ENCODE results near the gene SFI1.
"Not testable (repeated sequence)": the region's sequence is repeated elsewhere in the genome, so short reads cannot be mapped to it uniquely, and the experiment has no call there.

The SFI1 gene

DNA sequence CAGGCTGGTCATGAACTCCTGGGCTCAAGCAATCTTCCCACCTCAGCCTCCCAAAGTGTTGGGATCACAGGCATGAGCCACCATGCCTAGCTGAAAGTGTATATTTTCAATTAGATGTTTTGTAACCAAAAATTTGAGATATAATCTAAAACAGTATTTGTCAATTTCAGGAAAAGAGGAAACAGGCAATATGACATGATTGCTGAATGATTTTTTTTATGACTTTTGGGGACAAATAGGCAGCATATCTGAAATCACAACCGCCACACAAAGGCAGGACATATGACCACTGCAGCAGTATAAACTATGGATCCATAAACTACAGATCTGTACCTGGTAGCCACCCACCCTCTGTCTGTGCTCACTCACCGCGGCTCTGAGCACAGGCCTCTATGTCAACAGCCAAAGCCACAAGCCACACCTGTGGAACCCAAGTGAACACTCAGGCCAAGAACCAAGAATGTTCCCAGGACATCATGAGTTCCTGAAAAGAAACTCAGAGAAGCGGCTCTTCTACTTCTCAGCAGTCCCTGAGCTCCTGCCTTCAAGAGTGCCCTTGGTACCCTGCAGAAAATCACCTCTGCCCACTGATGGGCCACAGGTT is 143.2 kb downstream of the SFI1 start:
- no peak for DNase-seq

DNA sequence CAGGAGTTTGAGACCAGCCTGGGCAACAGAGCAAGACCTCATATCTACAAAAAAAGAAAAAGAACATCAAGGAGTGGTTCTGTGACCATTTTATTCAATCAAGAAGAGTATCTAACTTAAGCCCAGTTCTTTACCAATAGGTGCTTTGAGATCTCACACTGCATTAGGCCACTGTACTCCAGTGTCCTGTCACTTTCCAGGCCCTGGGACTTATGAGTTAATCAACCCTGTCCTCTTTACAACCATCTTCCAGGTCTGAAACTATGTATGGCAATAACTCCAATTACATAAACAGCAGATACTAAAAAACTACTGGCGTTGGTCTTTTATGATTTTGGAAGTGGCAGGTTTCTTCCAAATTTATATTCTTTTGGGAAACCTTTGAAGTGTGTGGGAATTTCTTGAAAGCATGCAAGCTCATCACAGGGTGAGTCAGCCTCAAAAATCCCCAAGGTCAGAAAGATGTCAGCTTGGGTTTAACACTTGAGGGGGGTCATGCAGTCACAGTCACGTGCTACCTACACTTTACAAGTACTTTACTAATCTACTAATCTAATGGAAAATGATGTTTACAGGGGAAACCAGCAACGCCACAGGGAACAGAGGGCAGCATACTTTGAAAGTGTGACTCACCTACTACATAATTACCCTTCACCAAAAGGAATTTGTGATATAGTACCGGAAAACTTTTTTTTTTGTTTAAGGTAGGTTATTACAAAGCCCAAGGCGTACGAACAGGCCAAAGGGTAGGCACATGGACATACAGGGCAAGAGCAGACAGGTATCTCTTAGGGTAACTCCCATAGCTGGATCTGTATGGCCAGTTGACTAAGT is 150.1 kb downstream of the SFI1 start:
- DNase-seq = no peak

DNA sequence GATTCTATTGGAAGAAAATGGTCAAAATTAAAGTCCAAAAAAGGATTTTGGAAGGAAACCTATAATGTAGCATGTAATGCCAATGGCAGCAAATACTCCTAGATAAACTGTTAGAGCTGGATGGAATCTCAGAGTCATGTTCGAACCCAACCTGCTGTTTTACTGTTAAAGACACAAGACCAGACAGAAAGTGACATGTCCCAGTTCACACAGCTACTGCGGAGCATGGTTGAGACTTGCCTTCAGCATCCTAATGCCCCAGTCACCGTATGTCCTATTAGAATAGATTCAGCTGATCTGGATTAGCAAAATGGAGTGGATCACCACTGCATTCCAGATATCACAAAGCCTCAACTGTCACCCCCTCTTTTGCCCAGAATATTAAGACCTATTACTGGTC is 150.7 kb downstream of the SFI1 start:
- no peak for DNase-seq

DNA sequence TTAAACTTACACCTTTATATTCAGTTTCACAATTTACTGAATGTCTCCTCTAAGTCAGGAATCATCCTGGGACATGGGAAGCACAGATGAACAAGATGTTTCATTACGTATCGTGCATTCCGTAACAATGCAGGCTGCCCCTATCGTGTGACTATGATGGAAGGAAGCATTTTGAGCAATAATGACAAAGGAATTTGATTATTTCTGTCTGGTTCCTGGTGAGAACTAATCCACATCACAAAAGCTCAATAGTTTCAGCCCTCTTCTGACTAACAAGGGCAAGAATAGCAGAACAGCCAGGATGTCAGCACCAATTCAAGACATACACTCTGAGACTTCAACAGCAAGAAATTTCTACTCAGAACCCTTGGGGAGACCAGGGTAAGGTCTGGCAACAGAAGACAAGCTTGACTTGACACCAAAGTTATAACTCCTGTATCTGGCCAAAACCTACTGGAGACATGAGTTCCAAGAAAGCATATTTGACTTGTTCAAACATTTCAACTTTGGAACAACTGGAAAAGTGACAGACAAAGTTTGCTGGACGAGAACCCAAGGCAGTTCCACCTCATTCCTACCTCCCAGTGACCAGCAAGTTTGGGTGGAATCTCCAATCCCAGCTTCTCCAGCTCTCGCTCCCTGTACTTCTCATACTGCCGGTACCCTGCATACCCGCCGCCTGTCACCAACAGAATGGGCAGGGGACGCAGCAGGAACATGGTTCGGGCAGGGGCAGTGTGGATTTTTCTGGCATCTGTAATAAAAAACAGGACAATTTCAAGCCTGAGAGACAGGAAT is 151.4 kb downstream of the SFI1 start:
- no peak for DNase-seq

DNA sequence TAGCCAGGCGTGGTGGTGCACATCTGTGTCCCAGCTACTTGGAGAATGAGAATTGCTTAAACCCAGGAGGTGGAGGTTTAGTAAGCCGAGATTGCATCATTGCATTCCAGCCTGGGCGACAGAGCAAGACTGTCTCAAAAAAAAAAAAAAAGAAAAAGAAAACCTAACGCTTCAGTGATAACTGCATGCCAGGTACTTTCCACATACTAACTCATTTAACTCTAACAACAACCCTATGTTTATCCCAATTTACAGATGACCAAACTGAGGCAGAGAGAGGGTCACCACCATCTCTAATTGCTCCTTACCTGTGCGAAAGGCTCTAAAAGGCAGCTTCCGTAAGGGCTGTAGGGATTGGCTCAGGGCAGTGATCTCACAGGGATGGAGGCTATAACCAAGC is 154.1 kb downstream of the SFI1 start:
- no peak for DNase-seq

DNA sequence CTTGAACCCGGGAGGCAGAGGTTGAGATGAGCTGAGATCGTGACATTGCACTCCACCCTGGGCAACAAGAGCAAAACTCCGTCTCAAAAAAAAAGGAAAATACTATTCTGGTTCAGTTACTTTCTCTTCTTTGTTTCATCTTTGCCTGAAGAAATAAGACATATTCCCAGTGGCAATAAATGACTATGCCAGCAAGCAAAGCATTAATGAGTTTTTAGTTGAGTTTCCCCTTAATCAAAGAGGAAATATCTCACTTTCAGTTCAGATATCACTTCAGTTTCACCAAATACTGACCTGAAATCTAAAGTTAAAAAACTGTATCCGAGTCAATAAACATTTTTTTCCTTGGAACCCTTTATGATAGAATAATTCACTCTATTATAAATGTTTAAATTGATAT is 155.3 kb downstream of the SFI1 start:
- no peak for DNase-seq

DNA sequence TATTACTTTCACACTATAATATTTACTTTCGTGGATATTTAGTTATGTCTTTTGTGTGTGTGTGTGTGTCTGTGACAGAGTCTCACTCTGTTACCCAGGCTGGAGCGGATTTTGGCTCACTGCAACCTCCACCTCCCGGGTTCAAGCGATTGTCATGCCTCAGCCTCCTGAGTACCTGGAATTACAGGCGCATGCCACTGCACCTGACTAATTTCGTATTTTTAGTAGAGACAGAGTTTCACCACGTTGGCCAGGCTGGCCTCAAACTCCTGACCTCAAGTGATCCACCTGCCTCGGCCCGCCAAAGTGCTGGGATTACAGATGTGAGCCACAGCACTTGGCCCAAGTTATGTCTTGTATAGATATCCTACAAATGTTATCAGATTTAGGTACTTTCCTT is 155.8 kb downstream of the SFI1 start:
- DNase-seq = no peak

DNA sequence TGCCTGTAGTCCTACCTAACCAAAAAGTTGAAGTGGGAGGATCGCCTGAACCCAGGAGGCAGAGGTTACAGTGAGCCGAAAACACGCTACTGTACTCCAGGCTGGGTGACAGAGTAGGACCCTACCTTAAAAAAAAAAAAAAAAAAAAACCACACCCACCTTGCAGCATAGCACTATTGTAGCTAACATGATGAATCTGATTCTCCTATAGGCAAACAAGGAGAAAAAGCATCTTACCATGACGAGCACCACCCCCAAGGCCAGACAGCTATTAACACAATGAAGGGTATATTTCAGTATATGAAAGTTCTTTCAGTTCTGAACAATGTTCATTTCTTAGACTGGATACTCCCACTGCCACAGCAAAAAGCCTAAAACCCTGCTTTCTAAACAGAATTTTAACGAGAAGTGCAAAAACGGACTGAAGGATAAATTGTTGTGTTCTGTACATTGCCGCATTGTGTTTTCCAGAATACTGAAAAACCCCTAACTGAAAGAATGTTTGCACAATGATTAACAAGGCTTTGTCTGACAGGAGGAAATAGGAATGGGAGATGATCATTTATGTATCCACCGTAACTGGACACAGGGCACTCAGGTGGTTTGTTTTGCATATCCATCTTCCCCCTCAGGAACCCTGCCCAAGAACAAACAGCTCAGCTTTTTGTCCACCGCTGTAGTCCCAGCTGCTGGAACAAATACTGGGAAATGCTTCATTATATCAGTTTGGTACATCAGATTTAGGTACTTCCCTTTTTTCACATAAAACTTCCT is 156.8 kb downstream of the SFI1 start:
- DNase-seq = no peak

DNA sequence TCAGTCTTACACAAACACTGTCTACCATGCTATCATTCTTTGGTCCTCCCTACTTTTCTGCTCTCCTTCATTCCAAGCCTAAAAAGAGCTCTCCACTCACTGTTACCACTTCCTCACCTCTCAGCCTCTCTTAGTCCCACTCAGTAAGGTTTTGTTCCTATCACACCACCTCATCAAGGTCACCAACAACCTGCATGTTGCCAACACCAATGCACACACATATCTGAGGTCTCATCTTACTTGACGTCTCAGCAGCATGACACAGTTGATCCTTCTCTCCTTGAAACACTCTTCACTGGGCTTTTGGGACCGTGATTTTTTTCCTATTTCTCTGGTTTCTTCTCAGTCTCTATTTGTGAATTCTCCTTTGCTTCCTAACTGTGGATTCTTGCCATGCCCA is 157.6 kb downstream of the SFI1 start:
- no peak for DNase-seq

DNA sequence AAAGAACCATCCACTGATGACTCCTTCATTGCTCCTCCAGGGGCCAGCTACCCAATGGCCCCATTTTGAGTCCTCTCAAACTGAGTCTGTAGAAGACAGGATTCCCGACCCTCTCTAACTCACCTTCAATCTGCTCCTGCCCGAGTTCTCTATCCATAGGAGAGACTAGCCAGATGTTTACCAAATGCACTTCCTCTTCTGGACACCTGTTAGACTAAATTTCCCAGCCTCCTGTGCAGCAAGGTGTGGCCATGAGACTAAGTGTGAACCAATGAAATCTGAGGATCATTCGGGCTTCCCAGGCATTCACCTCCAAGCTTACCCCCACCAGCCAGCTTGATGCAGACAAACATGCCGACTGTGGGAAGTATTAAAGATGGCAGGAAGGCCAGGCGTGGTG is 158.1 kb downstream of the SFI1 start:
- no peak for DNase-seq

DNA sequence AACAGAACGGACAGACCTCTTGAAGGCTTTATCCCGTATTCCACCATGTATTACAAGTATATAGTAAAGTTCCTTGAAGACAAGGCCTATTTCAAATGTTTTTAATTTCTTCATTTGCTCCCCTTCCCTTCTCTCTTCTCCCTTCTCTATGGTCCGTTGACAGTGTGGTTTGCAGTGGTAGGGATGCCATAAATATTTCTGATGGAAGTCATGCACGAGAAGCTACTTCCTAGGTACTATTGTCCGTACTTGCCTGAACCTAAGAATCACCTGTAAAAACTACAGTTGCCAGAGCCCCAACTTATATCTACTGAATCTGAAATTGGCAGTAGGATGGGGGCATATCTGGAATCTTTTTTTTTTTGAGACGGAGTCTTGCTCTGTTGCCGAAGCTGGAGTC is 162.9 kb downstream of the SFI1 start:
- DNase-seq = no peak

DNA sequence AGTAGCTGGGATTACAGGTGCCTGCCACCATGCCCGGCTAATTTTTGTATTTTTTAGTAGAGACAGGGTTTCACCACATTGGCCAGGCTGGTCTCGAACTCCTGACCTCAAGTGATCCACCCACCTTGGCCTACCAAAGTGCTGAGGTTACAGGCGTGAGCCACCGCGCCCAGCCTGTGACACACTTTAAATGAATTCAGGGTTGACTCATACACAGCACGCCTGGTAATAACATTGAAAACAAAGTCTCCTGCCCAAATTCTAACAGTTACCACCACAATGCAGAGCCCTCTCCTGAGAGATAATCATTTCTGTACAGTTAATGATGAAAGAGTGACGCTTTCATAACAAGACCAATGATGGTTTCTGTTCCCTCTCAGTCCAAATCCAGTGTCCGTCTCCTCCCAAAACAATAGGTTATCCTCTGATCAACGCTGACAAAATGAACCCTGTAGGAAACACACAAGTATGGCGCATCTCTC is 164.6 kb downstream of the SFI1 start:
- DNase-seq = not testable (repeated sequence)

DNA sequence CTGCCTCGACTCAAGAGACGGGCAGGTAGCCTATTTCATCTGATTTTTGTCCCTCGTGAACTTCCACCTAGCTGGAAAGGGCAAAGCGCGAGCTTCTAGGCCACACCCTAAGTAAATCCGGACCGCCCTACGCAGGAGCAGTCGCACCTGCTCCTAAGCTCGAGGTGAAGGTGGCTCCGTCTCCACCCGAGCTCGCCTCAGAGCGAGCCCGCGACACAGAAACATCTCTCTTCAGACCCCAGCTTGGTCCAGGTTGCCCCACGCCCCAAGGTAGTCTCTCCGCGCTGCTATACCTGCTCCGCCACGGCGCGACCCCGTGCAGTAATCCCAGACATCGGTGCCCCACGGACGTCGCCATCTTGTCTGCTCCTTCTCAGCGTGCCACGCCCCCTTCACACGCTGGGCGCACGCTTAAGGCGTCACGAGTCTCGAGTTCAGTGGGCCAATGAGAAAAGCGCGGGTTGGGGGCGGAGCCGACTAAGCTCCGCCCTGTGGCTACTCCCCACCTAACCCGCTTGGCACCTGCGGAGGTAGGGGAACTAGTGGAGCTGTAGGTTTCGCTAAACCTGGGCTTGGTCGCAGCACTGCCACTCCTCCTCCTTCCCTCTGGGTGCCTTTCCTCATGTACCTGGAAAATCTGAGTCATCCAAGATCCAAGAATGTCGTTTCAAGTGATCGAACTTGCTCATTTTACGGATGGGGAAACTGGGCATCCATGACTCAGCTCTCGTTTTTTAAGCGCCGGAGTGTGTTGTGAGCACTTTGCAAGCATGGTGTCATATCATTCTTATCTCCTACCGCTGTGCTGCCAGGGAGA is 165.7 kb downstream of the SFI1 start, which contains the start of gene PISD:
Gene PISD, minus strand, starts transcription at position 365 of the 817 bp plus-strand sequence. Its CDS starts 7 bp downstream, at position 358.
- DNase-seq = peak; percentile 97

DNA sequence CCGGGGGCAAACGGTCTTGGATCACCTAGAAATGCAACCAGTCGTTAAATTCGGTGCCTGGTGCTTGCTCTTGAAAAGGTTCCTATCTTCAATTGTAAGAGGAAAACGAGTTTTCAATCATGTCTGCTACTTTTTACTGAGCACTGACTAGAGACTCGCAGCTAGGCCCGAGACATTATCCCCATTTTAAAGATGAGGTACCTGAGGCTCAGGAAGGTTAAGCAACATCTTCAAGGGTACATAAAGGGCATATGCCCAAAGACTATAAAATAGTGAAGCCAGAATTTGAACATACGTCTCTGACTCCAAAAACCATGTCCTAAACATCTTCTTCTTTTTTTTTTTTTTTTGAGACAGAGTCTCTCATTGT is 166.3 kb downstream of the SFI1 start:
- no peak for DNase-seq
